B cell (primary cell): ENCODE results near the gene NBEAL2. TPM values are rescaled to one million over a fixed set of nuclear protein-coding genes. Genes with fewer than 3 reads are reported as not detected.

Experiments
- ATAC-seq: fragments of 200-7000 bp; cut with Tn5 transposase; one replicate; pipeline ENCODE4 v1.10.0; 2021; ENCODE audit warnings: low read depth, mild to moderate bottlenecking, moderate number of reproducible peaks, moderate library complexity
- CTCF ChIA-PET: fragments of 350-600 bp; sonication (Branson Sonifier 250); formaldehyde crosslinking; loops from one replicate; lab custom pipeline; 2021; ENCODE audit warnings: antibody characterized with exemption, inconsistent platforms; lab: Charles Lee
- POLR2A ChIA-PET: fragments of 350-600 bp; sonication (Branson Sonifier 250); formaldehyde crosslinking; loops from one replicate; lab custom pipeline; 2021; ENCODE audit warnings: antibody characterized with exemption; lab: Charles Lee
- DNase-seq: peaks from one replicate; pipeline ENCODE4 v3.0.0; 2013
- H2AFZ ChIP-seq: 2 replicates; pipeline ENCODE4 v1.6.1; 2012; ENCODE audit warnings: mild to moderate bottlenecking, low read depth, low read length; ENCODE audit not compliant: insufficient read depth, poor library complexity, severe bottlenecking
- H3K27ac ChIP-seq, 2 donors: 1 replicate in 1 of 2; 2 replicates in 1 of 2; pipeline ENCODE4 v1.5.1; 2012 to 2013; ENCODE audit warnings: low read length in 2 of 2, mild to moderate bottlenecking in 2 of 2, moderate library complexity in 1 of 2
- H3K27me3 ChIP-seq, 4 experiments: fragments of 200-600 bp in 1 of 4; sonication (generic) in 1 of 4; replicated peaks in 1 of 4; 1 replicate in 2 of 4; 2 replicates in 2 of 4; pipeline versions ENCODE4 v1.6.1 to v1.7.0; 2013 to 2016; ENCODE audit warnings: low read length in 3 of 4, mild to moderate bottlenecking in 2 of 4, mixed read lengths in 1 of 4, moderate library complexity in 1 of 4; ENCODE audit not compliant: insufficient read depth in 4 of 4, control insufficient read depth in 3 of 4; ENCODE audit errors: control extremely low read depth in 1 of 4
- H3K36me3 ChIP-seq, 2 experiments: replicated peaks in 1 of 2; 1 replicate in 1 of 2; 2 replicates in 1 of 2; pipeline versions ENCODE4 v1.6.1 to v1.7.1; 2013; ENCODE audit warnings: low read length in 1 of 2; ENCODE audit not compliant: insufficient read depth in 2 of 2, control insufficient read depth in 1 of 2; ENCODE audit errors: control extremely low read depth in 1 of 2, extremely low read depth in 1 of 2
- H3K4me1 ChIP-seq, 2 donors: fragments of 200-600 bp in 1 of 2; sonication (generic) in 1 of 2; 1 replicate in 1 of 2; 2 replicates in 1 of 2; pipeline versions ENCODE4 v1.5.1 to v1.6.1; 2013 to 2017; ENCODE audit warnings: low read length in 2 of 2; ENCODE audit not compliant: control insufficient read depth in 2 of 2, insufficient read depth in 2 of 2
- H3K4me2 ChIP-seq: replicated peaks from 2 replicates; pipeline ENCODE3; 2012; ENCODE audit warnings: mild to moderate bottlenecking, low read depth, low read length; ENCODE audit not compliant: poor library complexity, severe bottlenecking
- H3K4me3 ChIP-seq, 5 experiments: fragments of 200-600 bp in 1 of 5; sonication (generic) in 1 of 5; 1 replicate in 3 of 5; 2 replicates in 2 of 5; pipeline versions ENCODE4 v1.5.1 to v1.7.0; 2011 to 2016; ENCODE audit warnings: low read length in 4 of 5, mild to moderate bottlenecking in 4 of 5, low read depth in 2 of 5, control low read depth in 1 of 5, moderate library complexity in 1 of 5; ENCODE audit not compliant: insufficient read depth in 1 of 5; ENCODE audit errors: control extremely low read depth in 1 of 5, extremely low read depth in 1 of 5
- H3K79me2 ChIP-seq: fragments of 200-600 bp; sonication (generic); one replicate; pipeline ENCODE4 v1.6.0; 2016; ENCODE audit warnings: low read length; ENCODE audit not compliant: control insufficient read depth, insufficient read depth
- H3K9ac ChIP-seq: fragments of 200-600 bp; sonication (generic); 2 replicates; pipeline ENCODE4 v1.6.1; 2017; ENCODE audit warnings: mild to moderate bottlenecking, low read length, moderate library complexity
- H3K9me3 ChIP-seq, 3 donors: one replicate each; pipeline versions ENCODE4 v1.6.1 to v1.7.1; 2013; ENCODE audit warnings: low read length in 2 of 3; ENCODE audit not compliant: control insufficient read depth in 2 of 3, insufficient read depth in 1 of 3; ENCODE audit errors: control extremely low read depth in 1 of 3
- H4K20me1 ChIP-seq: 2 replicates; pipeline ENCODE4 v1.6.0; 2012; ENCODE audit warnings: mild to moderate bottlenecking, low read length; ENCODE audit not compliant: insufficient read depth, control insufficient read depth, poor library complexity, severe bottlenecking
- H3K27ac Mint-ChIP-seq: one replicate; pipeline ENCODE4 v1.8.0; 2021; ENCODE audit warnings: mixed read lengths
- H3K27me3 Mint-ChIP-seq: one replicate; pipeline ENCODE4 v1.8.0; 2021; ENCODE audit warnings: mixed read lengths
- H3K4me1 Mint-ChIP-seq: one replicate; pipeline ENCODE4 v1.8.0; 2021; ENCODE audit warnings: mixed read lengths
- H3K4me3 Mint-ChIP-seq: one replicate; pipeline ENCODE4 v1.8.0; 2021; ENCODE audit warnings: mixed read lengths
- H3K9me3 Mint-ChIP-seq: one replicate; pipeline ENCODE4 v1.8.0; 2022; ENCODE audit warnings: mixed read lengths; ENCODE audit not compliant: insufficient read depth
- CTCF ChIP-seq: fragments of 200-600 bp; IDR thresholded peaks from one replicate; pipeline ENCODE4 v1.8.0; 2022; ENCODE audit warnings: antibody characterized with exemption, mild to moderate bottlenecking
- EZH2 ChIP-seq: IDR thresholded peaks from 2 replicates; pipeline ENCODE4 v1.6.1; 2012; ENCODE audit warnings: borderline replicate concordance, low read depth, mild to moderate bottlenecking, moderate library complexity, low read length; ENCODE audit not compliant: insufficient read depth, poor library complexity, severe bottlenecking
- WGBS: methylation state at CpG from one replicate; pipeline ENCODE4 v1.1.5; 2013; ENCODE audit warnings: missing lambda C conversion rate; ENCODE audit not compliant: insufficient coverage; 5-methylcytosine and 5-hydroxymethylcytosine counted together
- intact Hi-C: fragments of 100-400 bp; cut with micrococcal nuclease; formaldehyde crosslinking; loops from one replicate; pipeline ENCODE4 v1.10.0; 2022
- polyA plus RNA-seq: library from polyadenylated mRNA; depleted of rRNA; stranded (reverse); fragments of >200 nt; gene quantifications from 2 replicates; pipeline ENCODE4 v1.2.3, GENCODE V29; 2012
- total RNA-seq, 2 donors: library from RNA; stranded (reverse); fragments of 120-200 nt in 1 of 2; gene quantifications; 1 replicate in 1 of 2; 2 replicates in 1 of 2; pipeline versions ENCODE4 v1.2.3 to v1.2.4, GENCODE V29; 2013 to 2022

Gene NBEAL2
- total and polyA plus RNA-seq, 2 donors (not counting 1 experiment from before 2014, with no cell fraction given): 63.8 to 155 TPM

- Histone ChIP-seq H2AFZ (no peak overlapping the region), H3K9ac (no peak overlapping the region), H3K27ac (no peak overlapping the region), H3K9me3 (no peaks in the 10 kb centered on the region), H3K4me2 (no peak overlapping the region), H4K20me1 (no peaks in the 10 kb centered on the region), H3K4me3 (no peak overlapping the region), H3K27me3 (no peaks in the 10 kb centered on the region), H3K79me2 (no peaks in the 10 kb centered on the region), H3K4me1 (peaks cover 6 to 17% of the 10 kb centered on the region in 2 donors), H3K36me3 (peaks cover 0 to 50% of the 10 kb centered on the region in 2 experiments)
- ChIA-PET POLR2A (no interaction called here), CTCF (interaction anchor here (0.6 to 1.0 kb wide), 3 partner anchors 21 to 83 kb away, joined by 3 to 5 read pairs (median 4); no protein-coding TSS in a partner anchor)
- WGBS: 98% methylated on average over 6 of the region's 9 CpGs
- Mint-ChIP-seq H3K27ac (no peak overlapping the region), H3K4me3 (no peak overlapping the region), H3K27me3 (no peaks in the 10 kb centered on the region), H3K4me1 (peaks cover 10% of the 10 kb centered on the region), H3K9me3 (no peaks in the 10 kb centered on the region)
- no peak for DNase-seq
- ATAC-seq: no peak
- intact Hi-C loops: loop anchor here (5.0 kb wide), 1 partner anchor 314 kb away; the partner anchor contains the start of gene ALS2CL
- TF ChIP-seq CTCF (no peak), EZH2 (no peak)
Measured at GRCh38 chr3:47006145-47006651, 26.7 kb downstream of the NBEAL2 start.

- no peak overlapping the region for H2AFZ ChIP-seq
- Mint-ChIP-seq H3K4me3 (no peak overlapping the region), H3K9me3 (no peaks in the 10 kb centered on the region), H3K4me1 (peaks cover 10% of the 10 kb centered on the region), H3K27me3 (no peaks in the 10 kb centered on the region), H3K27ac (no peak overlapping the region)
- no peaks in the 10 kb centered on the region for H3K27me3 ChIP-seq
- 100% methylated on average over 2 of the region's 3 CpGs for WGBS
- POLR2A ChIA-PET: no interaction called here
- H3K9ac ChIP-seq: no peak overlapping the region
- CTCF ChIA-PET: interaction anchor here (0.9 to 1.0 kb wide), 2 partner anchors 39 to 84 kb away, joined by 4 to 5 read pairs; no protein-coding TSS in a partner anchor
- TF ChIP-seq CTCF (no peak), EZH2 (no peak)
- no peak overlapping the region for H3K27ac ChIP-seq
- H3K79me2 ChIP-seq: no peaks in the 10 kb centered on the region
- no peaks in the 10 kb centered on the region for H4K20me1 ChIP-seq
- H3K4me1 ChIP-seq: peaks cover 6 to 17% of the 10 kb centered on the region in 2 donors
- DNase-seq (no peak), ATAC-seq (no peak)
- H3K9me3 ChIP-seq: no peaks in the 10 kb centered on the region
- no peak overlapping the region for H3K4me3 ChIP-seq
- intact Hi-C loops: loop anchor here (5.0 kb wide), 1 partner anchor 315 kb away; the partner anchor contains the start of gene ALS2CL
- H3K4me2 ChIP-seq: no peak overlapping the region
- H3K36me3 ChIP-seq: peaks cover 0 to 42% of the 10 kb centered on the region in 2 experiments
Measured at GRCh38 chr3:47007001-47007400, 27.5 kb downstream of the NBEAL2 start.
